Measurements from ENCODE around the gene TAS2R60.
"Not testable (repeated sequence)": the region's sequence is repeated elsewhere in the genome, so short reads cannot be mapped to it uniquely, and the experiment has no call there.

Gene TAS2R60, protein sequence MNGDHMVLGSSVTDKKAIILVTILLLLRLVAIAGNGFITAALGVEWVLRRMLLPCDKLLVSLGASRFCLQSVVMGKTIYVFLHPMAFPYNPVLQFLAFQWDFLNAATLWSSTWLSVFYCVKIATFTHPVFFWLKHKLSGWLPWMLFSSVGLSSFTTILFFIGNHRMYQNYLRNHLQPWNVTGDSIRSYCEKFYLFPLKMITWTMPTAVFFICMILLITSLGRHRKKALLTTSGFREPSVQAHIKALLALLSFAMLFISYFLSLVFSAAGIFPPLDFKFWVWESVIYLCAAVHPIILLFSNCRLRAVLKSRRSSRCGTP

DNA sequence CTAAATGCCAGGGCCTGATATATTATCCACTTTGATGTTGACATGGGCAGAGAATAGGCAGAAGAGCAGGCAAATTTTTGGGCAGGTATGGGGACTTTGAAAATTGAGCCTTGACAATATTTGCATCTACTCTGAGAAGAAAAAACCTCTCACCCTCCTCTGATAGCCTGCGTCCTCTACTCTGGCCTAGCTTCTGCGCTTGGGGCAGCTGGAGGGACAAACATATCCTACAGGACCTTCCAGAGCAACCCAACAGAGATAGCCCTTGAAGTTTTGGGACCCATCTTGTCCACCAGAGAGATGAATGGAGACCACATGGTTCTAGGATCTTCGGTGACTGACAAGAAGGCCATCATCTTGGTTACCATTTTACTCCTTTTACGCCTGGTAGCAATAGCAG lies at the start of gene TAS2R60:
TSS of gene TAS2R60 (plus strand) at position 301 of the 400 bp plus-strand sequence. CDS start at position 301, 0 bp downstream.
- H3K4me3 ChIP-seq (ENCODE audit: low read depth, low read length): no peak within 1 kb of the TSS

DNA sequence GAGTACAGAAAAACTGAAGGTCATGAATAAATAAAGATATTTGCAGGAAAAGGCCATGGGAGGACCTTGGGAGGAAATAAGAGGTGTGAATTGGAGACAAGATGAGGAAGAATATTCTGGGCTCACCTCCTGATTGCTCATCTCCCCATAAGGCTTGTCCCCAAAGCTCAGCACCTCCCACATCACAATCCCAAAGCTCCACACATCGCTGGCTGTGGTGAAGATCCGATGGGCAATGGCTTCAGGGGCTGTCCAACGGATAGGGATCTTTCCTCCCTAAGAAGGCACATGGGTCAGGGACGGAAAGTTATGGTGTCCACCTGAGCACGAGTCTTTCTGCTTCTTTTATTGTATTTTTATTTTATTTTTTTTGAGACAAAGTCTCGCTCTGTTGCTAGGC lies 49.2 kb upstream of the TAS2R60 start:
- H3K4me3 ChIP-seq (ENCODE audit: low read depth, low read length): no peak overlapping the region

DNA sequence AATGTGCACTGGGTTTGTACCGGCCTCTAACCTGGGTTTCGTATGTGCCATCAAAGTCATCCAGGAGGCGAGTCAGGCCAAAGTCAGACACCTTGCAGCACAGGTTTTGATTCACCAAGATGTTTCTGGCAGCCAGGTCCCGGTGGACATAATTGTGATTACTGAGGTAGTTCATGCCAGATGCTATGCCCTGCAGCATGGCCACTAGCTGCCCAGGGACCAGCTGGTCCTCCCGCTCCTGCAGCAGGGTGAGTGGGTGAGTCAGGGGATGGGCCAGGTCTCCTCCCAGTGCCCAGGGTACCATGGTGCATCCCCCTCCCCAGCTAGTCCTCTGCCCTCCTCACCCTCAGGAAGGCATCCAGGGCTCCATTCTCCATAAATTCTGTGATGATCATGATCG lies 48.5 kb upstream of the TAS2R60 start:
- H3K4me3 ChIP-seq (ENCODE audit: low read depth, low read length): no peak overlapping the region

DNA sequence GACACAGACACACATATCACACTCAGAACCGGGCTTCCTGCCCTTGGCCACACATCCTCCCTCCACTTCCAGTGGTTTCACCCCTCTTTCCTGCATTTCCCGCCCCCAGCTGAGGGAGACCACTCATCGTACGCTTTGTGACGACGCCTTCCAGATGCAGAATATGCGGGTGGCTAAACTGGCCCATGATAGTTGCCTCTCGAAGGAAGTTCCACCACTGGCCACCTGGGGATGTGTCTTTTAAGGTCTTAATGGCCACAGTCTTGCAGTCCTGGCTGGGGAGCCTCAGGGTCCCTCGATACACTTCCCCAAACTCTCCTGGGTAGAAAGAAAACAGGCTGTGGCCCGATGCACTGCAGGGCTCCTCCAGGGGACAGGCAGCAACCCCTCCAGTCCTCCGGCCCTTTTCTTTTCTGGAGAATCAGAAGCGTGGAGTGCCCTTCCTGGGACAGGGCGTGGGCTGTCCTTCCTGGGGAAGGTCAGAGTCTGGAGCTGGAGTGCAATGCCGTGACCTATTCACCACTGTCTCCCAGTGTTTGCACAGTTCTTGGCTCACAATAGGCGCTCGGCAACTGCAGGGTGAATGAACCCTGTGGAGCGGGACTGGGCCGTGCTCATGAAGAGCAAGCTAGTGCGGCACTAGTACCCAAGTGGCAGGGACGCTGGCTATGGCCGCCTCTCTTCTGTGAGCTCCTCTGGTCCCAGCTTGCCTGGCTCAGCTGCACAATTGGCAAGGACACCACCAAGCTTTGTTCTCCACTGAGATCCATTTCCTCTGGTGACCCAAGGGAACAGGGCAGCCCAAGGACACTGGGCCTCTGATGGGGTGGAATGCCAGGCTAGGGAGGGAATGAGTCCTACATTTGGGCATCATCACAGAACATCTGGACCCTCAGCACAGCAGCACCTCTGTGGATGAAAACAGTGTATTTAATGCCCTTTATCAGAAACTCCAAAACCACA lies 47.8 kb upstream of the TAS2R60 start:
- no peak overlapping the region for H3K4me3 ChIP-seq (ENCODE audit: low read depth, low read length)

DNA sequence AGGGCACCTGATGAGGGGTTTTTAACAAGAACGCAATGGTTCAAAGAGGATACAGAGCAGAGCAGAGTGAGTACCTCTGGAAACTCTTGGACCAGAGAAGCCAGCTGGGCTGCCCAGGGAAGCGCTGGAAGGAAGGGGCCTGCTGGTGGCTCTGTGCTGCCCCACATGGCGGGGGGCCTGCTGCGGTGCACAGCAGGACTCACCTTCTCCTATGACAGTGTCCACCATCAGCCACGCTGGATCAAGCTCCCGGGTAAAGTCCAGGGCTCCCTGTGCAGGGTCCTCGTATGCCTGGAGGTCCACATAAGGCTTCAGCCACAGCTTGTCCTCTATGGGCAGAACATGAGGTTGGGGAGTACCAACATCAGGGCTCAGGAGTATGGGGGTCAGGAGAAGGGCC lies 47.1 kb upstream of the TAS2R60 start:
- H3K4me3 ChIP-seq (ENCODE audit: low read depth, low read length): no peak overlapping the region

DNA sequence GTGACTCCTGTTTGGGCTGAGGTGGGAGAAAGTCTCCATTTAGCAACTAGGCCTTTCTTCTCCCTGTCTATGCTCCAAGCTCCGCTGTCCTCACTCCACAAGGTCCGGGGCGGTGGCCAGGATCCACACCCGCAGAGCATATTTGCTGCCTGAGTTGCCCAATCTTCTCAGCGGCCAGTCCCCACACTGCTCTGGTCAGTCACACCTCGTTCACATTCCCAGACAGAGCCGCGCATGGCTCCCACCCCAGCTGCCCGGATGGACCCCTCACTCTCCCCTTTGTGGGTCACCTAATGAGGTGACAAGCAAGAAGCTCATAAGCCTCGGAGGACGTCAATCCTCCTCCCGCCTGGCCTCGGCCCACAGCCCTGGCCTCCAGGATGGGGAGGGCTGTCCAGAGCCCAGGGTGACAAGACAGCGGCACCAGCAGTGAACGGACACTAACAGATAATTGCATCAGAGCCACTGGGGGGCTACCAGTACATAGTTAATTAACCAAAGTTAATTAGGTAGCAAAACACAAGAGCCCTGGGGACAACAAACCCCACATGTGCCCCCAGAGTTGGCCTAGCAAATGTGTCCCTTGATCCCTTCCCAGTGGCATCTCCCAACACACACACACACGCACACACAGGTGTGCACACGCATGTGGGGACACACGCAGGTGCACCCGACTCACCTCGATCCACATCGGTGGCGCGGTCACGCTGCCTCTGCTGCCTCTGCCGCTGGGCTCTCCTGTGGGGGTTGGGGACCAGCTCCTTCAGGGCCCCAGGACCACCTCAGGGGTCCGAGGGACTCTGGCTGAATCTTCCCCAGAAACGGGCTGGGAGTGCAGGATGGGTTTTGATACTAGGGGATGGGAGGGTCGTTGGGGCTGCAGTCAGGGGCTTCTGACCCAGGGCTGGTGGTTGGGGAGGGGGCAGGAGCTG lies 46.4 kb upstream of the TAS2R60 start:
- no peak overlapping the region for H3K4me3 ChIP-seq (ENCODE audit: low read depth, low read length)

DNA sequence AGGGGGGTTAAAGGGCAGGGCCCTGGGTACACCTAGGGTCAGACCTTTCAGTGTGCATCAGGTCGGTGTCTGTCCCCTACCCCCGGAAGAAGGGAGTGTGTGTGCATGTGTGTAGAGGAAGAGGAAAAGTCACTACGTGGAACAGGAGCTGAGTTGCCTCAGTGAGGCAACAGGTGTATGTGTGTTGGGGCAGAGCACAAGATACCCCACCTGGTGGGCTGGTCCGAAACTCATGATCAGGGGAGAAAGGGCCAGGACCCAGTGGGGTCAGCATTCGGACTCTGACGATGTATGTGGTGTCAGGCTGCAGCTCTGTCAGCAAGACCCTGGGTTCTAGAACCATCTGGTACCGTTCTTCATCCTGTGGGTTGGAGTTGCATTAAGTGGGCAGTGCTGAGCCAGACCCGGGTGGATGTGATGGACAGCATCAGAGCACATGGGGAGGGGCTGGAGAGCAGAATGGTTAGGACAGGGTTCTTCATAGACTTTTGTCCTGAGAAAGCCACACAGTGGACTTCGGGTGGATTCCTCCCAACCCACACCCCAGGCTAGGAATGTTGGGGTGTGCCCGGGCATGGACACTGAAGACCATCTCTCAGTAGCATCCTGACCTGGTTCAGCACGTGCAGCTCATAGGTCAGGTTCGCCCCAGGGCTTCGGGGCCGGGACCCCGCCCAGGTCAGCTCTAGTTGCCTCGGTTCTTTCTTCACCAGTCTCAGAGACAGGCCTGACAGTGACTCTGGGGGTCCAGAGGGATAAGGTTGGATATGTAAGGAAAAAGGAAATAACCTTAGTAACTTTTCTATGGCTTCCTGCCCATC lies 45.3 kb upstream of the TAS2R60 start:
- H3K4me3 ChIP-seq (ENCODE audit: low read depth, low read length): no peak overlapping the region

DNA sequence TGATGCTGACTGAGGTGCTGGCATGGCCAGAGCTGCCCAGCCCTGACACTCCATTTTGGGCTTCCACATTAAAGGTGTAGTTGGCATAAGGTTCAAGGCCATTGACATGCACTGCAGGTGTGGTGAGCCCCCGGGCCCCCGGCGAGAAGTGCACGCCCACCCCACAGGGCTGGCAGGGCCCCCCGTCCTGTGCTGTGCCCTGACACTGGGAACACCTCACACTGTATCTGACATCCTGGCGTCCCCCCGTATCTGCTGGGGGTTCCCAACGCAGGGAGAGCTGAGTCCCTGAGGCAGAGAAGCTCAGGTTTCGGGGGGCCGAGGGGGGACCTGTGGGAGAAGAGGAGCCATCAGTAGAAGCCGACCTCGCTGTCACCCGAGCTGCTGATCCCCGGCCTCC lies 44.6 kb upstream of the TAS2R60 start:
- no peak overlapping the region for H3K4me3 ChIP-seq (ENCODE audit: low read depth, low read length)

DNA sequence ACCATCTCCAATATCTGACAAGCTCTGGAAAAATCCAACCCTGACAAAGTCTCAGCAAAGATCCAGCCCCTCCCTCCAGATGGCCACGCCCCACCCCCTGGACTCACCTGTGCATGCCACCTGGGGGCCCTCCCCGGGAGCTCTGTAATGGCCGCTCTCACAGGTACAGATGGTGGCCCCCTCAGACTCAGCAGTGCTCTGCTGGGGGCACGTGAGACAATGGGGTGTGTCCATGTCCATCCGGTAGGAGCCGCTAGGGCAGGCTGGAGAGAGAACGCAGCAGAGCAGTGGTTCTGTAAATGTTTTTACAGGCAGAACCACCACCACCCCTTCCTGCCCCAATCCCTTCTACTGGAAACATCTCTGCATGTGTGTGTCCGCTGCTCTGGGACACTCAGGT lies 44.1 kb upstream of the TAS2R60 start:
- no peak overlapping the region for H3K4me3 ChIP-seq (ENCODE audit: low read depth, low read length)

DNA sequence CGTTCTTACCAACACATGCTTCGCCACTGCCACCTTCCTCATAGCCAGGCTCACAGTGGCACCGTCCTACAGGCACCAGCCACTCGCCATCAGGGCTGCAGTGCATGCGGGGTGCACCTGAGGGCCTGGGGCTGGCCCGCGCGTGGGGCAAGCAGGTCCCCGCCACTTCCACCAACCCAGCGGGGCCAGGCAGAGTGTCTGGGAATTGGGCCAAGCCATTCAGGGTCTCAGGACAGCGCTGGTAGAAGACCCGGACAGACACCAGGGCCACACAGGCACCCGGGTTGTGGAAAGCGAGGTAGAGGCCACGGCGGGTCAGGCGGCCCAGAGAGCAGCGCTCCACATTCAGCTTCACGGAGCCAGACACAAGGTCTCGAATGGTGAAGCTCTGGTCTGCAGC lies 43.6 kb upstream of the TAS2R60 start:
- no peak overlapping the region for H3K4me3 ChIP-seq (ENCODE audit: low read depth, low read length)

DNA sequence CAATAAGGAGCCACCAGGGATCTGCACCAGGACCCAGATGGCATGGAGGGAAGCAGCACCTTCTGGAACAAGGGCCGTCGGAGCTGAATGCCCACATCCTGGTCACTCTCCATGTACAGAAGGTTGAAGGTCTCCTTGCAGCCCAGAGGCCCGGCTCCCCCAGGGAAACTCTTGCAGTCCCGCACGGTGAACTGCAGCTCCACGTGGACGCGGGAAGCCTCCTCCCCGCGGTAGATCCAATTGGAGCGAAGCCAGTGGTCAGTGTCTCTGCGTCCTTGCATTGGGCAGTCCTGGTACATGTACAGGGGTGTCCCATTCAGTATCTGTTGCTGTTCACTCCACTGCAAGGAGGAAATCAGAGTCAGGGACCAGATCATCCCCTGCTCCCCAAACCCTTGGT lies 42.0 kb upstream of the TAS2R60 start:
- no peak overlapping the region for H3K4me3 ChIP-seq (ENCODE audit: low read depth, low read length)

DNA sequence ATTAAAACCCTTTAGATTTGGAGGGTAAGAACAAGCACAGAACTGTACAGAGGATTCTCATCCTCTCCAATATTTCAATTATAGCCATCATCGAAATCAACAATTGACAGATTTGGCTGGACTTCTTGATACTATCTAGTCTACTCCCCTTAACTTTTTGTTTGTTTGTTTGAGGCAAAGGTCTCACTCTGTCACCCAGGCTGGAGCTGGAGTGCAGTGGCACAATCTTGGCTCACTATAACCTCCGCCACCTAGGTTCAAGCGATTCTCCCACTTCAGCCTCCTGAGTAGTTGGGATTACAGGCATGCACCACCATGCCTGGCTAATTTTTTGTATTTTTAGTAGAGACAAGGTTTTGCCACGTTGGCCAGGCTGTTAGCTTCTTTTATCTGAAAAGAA lies 41.0 kb upstream of the TAS2R60 start:
- not testable (repeated sequence) for H3K4me3 ChIP-seq (ENCODE audit: low read depth, low read length)

DNA sequence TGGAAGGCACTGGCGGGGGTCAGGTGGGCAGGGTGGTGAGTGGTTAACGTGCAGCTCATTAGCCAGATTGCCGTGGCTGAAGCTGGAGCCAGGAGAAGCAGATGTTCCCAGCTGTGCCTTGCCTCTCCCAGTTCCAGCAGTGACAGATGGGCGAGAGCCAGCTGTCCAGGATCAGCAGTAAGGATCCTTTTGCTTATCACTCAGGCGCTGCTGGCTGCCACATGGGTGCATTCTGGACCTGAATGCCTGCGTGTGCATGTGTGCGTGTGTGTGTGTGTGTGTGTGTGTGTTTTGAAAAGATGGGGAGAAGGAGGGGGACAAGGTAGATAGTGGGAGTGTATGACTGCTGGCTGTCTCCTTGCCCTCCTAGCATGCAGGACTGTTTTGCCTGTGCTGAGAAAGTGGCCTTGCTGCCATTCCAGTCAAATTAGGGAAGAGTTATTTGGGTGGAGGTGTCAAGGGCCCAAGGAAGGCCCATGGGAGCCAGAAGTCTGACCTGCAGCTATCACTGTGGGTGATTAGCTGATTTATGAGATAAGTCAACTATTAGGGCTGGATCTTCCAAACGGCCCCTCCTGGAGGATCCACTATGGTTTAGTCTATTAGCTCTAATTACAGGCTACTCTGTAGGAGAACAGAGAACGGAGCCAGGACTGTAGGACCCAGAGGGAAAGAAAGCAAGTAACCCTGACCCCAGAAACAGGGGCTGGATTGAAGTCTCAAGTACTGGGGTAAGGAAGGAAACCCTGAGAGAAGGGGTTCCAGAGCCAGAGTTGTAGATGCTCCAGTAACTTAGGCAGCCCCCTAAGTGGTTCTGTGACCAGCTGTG lies 37.9 kb upstream of the TAS2R60 start:
- H3K4me3 ChIP-seq (ENCODE audit: low read depth, low read length): no peak overlapping the region

DNA sequence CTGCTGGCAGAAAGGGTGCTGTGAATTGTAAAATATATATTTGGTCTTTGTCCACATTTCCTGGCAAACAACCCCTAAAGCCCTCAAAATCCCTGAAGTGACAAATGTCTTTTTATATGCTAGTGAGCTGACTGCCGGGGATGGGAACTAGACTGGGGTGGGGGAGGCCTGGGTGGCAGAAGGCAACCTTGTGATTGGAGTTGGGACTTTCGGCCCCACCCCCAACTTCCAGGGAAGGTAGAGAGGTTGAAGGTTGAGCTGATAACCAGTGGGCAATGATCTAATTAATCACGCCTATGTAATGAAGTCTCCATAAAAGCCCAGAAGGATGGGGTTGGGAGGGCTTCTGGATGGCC lies 37.3 kb upstream of the TAS2R60 start:
- H3K4me3 ChIP-seq (ENCODE audit: low read depth, low read length): no peak overlapping the region

DNA sequence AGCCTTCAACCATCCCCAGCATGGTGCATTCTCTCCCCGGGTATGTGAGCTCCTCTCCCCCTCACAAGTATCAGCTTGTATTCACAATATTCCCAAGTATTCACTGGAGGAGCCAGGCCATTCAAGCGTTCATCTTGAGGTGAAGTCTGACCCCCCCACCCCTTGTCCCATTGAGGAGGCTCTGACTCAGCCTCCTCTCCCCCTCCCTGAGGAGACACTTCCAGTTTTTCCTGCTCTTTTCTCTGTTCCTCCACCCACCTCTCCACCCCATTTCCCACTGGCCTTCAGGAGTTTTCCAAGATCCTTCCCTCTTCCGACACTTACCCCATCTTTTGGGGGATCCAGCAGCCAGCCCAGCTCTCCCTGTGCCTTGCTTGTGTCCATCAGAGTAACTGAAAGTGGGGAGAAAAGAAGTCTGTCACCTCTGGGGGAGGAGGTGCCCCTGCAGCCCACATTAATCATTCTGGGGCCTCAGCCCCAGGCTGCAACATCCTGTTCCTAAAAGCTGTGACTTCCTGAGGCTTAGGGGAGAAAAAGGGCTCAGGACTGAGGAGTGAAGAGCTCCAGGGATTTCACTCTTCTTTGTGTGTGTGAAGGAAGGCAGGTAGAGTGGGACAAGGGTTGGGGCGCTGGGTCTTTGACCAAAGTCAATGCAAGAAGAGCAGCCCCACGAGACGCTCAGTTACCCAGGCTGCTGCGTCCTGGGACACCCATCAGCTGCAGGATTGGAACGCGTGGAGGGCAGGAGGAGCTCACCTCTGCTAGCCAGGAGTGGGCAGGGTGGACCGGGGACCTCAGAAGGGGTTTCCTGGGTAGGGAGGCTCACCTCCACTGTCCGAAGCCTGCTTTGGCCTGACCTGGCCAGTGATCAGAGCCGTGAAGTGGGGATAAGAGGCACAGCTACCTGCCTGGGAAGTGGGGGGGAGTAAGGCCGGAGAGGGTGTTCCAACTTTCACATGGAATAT lies 35.7 kb upstream of the TAS2R60 start:
- peak overlapping the region; percentile 83 for H3K4me3 ChIP-seq (ENCODE audit: low read depth, low read length)

DNA sequence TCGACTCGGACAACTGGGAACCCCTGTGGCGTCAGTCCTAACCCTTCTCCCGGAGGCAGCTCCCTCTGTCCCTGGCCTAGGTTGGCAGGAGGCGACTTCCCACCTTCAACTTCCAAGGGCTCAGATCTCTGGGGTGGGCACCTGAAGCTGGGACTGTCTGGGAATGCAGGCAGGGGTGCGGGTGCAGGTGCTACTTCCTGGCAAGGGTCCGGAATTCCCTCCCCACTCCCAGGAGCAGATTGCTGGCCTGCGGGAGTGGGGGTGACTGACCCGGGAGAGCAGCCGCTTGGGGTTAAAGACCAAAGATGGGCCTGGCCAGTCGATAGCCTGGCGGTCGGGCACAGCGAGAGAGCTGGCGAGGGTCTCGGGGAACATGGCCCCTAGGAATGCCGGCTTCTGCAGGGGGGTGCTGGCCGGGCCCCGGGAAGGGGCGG lies 35.0 kb upstream of the TAS2R60 start:
- H3K4me3 ChIP-seq (ENCODE audit: low read depth, low read length): peak overlapping the region; percentile 83

DNA sequence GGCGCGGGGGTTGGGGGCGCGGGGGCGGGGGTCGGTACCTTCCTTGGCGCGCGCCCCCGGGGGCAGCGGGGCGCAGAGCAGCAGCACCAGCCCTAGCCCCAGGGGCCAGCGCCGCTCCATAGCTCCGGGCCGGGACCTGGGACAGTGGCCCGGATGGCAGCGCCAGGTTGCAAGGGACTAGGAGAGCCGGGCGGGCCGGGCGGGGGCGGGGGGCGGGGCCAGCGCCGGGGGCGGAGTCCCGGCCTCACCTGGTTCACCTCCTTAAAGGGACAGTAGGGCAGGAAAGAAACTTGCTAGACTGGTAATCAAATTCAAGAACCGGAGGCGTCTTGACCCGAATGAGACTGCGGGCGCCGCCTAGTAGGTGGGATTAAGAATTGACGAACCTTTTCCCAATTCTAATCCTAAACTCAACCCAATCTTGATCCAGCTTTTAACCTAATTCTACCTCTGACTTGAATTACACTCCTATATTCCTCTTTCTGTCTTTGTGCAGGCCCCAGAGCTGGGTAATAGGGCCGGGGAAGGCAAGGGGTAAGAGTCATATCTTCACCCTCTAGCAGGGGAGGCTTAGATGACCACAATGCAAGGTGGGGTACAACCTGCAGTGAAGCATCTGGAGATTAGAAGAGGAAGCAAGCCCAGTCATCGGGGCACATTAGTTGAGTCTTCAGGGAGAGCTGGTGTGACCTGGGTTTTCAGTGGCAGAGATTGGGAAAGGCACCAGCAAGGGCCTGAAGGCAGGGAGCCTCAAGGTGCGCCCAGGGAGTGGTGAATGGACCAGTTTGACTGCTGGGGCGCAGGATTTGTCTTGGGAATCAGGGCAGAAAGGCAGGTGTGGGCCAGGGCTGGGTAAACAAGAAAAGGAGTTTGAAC lies 34.3 kb upstream of the TAS2R60 start, which contains the start of gene EPHA1:
TSS of gene EPHA1 (minus strand) at position 171 of the 876 bp plus-strand sequence. CDS start at position 120, 51 bp downstream.
- H3K4me3 ChIP-seq (ENCODE audit: low read depth, low read length): peak within 1 kb of the TSS; percentile 83
